Neuronal stem cell (in vitro differentiated cells): ENCODE results near the gene SEPTIN7.

Experiments
- DNase-seq: peaks from one replicate; pipeline ENCODE4 v3.0.0-alpha.2; 2013; ENCODE audit warnings: low spot score
- H2AFZ ChIP-seq: one replicate; pipeline ENCODE4 v1.6.1; 2013; ENCODE audit warnings: mild to moderate bottlenecking, low read length, inconsistent platforms
- H2AK5ac ChIP-seq: 2 replicates; pipeline ENCODE4 v1.6.1; 2013; ENCODE audit warnings: low read depth, mild to moderate bottlenecking, inconsistent platforms, low read length, moderate library complexity, mixed read lengths
- H2BK120ac ChIP-seq: 2 replicates; pipeline ENCODE4 v1.6.1; 2013; ENCODE audit warnings: low read depth, mild to moderate bottlenecking, inconsistent platforms, low read length, moderate library complexity, mixed read lengths
- H2BK12ac ChIP-seq: one replicate; pipeline ENCODE4 v1.6.1; 2013; ENCODE audit warnings: low read length, inconsistent platforms
- H2BK15ac ChIP-seq: 2 replicates; pipeline ENCODE4 v1.6.1; 2013; ENCODE audit warnings: mild to moderate bottlenecking, low read length, inconsistent platforms, mixed read lengths
- H2BK5ac ChIP-seq: one replicate; pipeline ENCODE4 v1.6.1; 2013; ENCODE audit warnings: inconsistent platforms, mild to moderate bottlenecking, low read length, moderate library complexity
- H3K14ac ChIP-seq: one replicate; pipeline ENCODE4 v1.6.1; 2013; ENCODE audit warnings: low read length, inconsistent platforms
- H3K18ac ChIP-seq: 2 replicates; pipeline ENCODE4 v1.6.1; 2013; ENCODE audit warnings: low read length, inconsistent platforms
- H3K23ac ChIP-seq: 2 replicates; pipeline ENCODE4 v1.6.1; 2013; ENCODE audit warnings: low read depth, mild to moderate bottlenecking, mixed read lengths, low read length, inconsistent platforms; ENCODE audit not compliant: poor library complexity
- H3K27ac ChIP-seq: replicated peaks from 3 replicates; pipeline ENCODE4 v1.5.1; 2013; ENCODE audit warnings: low read length, inconsistent platforms
- H3K27me3 ChIP-seq, 3 experiments: 2 replicates each; pipeline ENCODE4 v1.6.1; 2013; ENCODE audit warnings: low read length in 3 of 3, mild to moderate bottlenecking in 2 of 3, inconsistent platforms in 1 of 3, low read depth in 1 of 3, mixed read lengths in 1 of 3, moderate library complexity in 1 of 3; ENCODE audit not compliant: control insufficient read depth in 3 of 3, insufficient read depth in 3 of 3
- H3K36me3 ChIP-seq, 2 donors: replicated peaks in 1 of 2; 2 replicates each; pipeline ENCODE4 v1.6.1; 2013; ENCODE audit warnings: low read length in 2 of 2; ENCODE audit not compliant: control insufficient read depth in 2 of 2, insufficient read depth in 2 of 2
- H3K4ac ChIP-seq: 2 replicates; pipeline ENCODE4 v1.6.1; 2013; ENCODE audit warnings: inconsistent platforms, mild to moderate bottlenecking, low read length, moderate library complexity
- H3K4me1 ChIP-seq, 2 donors: 1 replicate in 1 of 2; 2 replicates in 1 of 2; pipeline ENCODE4 v1.6.1; 2013; ENCODE audit warnings: low read length in 2 of 2, low read depth in 1 of 2; ENCODE audit not compliant: control insufficient read depth in 2 of 2, insufficient read depth in 1 of 2
- H3K4me2 ChIP-seq: one replicate; pipeline ENCODE4 v1.6.1; 2013; ENCODE audit warnings: mild to moderate bottlenecking, low read length, inconsistent platforms; ENCODE audit not compliant: insufficient read depth, poor library complexity, severe bottlenecking
- H3K4me3 ChIP-seq, 2 donors: 2 replicates each; pipeline ENCODE4 v1.5.1; 2013; ENCODE audit warnings: low read length in 2 of 2, mild to moderate bottlenecking in 2 of 2, inconsistent platforms in 1 of 2, moderate library complexity in 1 of 2
- H3K79me1 ChIP-seq: one replicate; pipeline ENCODE4 v1.6.1; 2013; ENCODE audit warnings: low read depth, mild to moderate bottlenecking, inconsistent platforms, low read length, moderate library complexity
- H3K9ac ChIP-seq: one replicate; pipeline ENCODE4 v1.6.1; 2013; ENCODE audit warnings: mild to moderate bottlenecking, low read depth, low read length, inconsistent platforms; ENCODE audit not compliant: poor library complexity
- H3K9me3 ChIP-seq, 2 donors: replicated peaks in 1 of 2; 2 replicates each; pipeline versions ENCODE3 to v1.6.1; 2013; ENCODE audit warnings: low read length in 2 of 2, mild to moderate bottlenecking in 2 of 2, inconsistent platforms in 1 of 2, low read depth in 1 of 2, mixed read lengths in 1 of 2, moderate library complexity in 1 of 2; ENCODE audit not compliant: control insufficient read depth in 2 of 2, insufficient read depth in 1 of 2
- H4K8ac ChIP-seq: one replicate; pipeline ENCODE4 v1.6.1; 2013; ENCODE audit warnings: low read depth, mild to moderate bottlenecking, inconsistent platforms, low read length, moderate library complexity
- H4K91ac ChIP-seq: one replicate; pipeline ENCODE4 v1.6.1; 2013; ENCODE audit warnings: low read length, low read depth, mild to moderate bottlenecking, inconsistent platforms; ENCODE audit not compliant: poor library complexity
- WGBS, 2 donors: extraction: QIAGEN DNeasy Blood & Tissue Kit; methylation state at CpG; one replicate each; pipeline ENCODE4 v1.1.7; 2013; ENCODE audit warnings: missing lambda C conversion rate in 2 of 2, mixed read lengths in 1 of 2; ENCODE audit not compliant: insufficient read length in 2 of 2, insufficient replicate concordance in 1 of 2; ENCODE audit errors: extremely low coverage in 2 of 2; 5-methylcytosine and 5-hydroxymethylcytosine counted together

Gene SEPTIN7

GRCh38 chr7:35760143-35760745 is 40.6 kb upstream of the SEPTIN7 start:
- no peak overlapping the region for H3K18ac ChIP-seq
- H3K9ac ChIP-seq = no peak overlapping the region
- no peak overlapping the region for H4K8ac ChIP-seq
- WGBS, 2 donors = no CpG with 5 or more reads among the region's 7 CpGs
- no peak overlapping the region for H4K91ac ChIP-seq
- H3K27ac ChIP-seq = no peak overlapping the region
- no peaks in the 10 kb centered on the region for H3K9me3 ChIP-seq
- peaks cover 3 to 6% of the 10 kb centered on the region in 2 donors for H3K4me1 ChIP-seq
- no peak overlapping the region for H3K23ac ChIP-seq
- no peak overlapping the region for H3K14ac ChIP-seq
- H2BK120ac ChIP-seq = no peak overlapping the region
- H2AK5ac ChIP-seq = no peak overlapping the region
- H3K79me1 ChIP-seq = no peaks in the 10 kb centered on the region
- H3K4ac ChIP-seq = no peak overlapping the region
- H3K4me3 ChIP-seq = no peak overlapping the region
- H3K4me2 ChIP-seq = no peak overlapping the region
- DNase-seq = no peak
- H2BK15ac ChIP-seq = no peak overlapping the region
- H2AFZ ChIP-seq = no peak overlapping the region
- H3K36me3 ChIP-seq = no peaks in the 10 kb centered on the region
- H2BK5ac ChIP-seq = no peak overlapping the region
- H2BK12ac ChIP-seq = no peak overlapping the region
- no peaks in the 10 kb centered on the region for H3K27me3 ChIP-seq

GRCh38 chr7:35761871-35762677 is 38.8 kb upstream of the SEPTIN7 start:
- H3K4ac ChIP-seq = no peak overlapping the region
- DNase-seq = no peak
- no CpG with 5 or more reads among the region's 4 CpGs for WGBS, 2 donors

GRCh38 chr7:35762781-35763180 is 38.1 kb upstream of the SEPTIN7 start:
- no peak for DNase-seq
- H3K9ac ChIP-seq = no peak overlapping the region
- H3K36me3 ChIP-seq = no peaks in the 10 kb centered on the region
- H3K14ac ChIP-seq = no peak overlapping the region
- no peak overlapping the region for H3K27ac ChIP-seq
- no peak overlapping the region for H4K91ac ChIP-seq
- H3K27me3 ChIP-seq = no peaks in the 10 kb centered on the region
- no peak overlapping the region for H3K4ac ChIP-seq
- peaks cover 3 to 4% of the 10 kb centered on the region in 2 donors for H3K4me1 ChIP-seq
- H2AK5ac ChIP-seq = no peak overlapping the region
- no peak overlapping the region for H3K18ac ChIP-seq
- H3K4me2 ChIP-seq = no peak overlapping the region
- no peak overlapping the region for H2AFZ ChIP-seq
- H3K4me3 ChIP-seq = no peak overlapping the region
- H2BK15ac ChIP-seq = no peak overlapping the region
- no CpG with 5 or more reads among the region's 3 CpGs for WGBS, 2 donors
- no peaks in the 10 kb centered on the region for H3K79me1 ChIP-seq
- no peak overlapping the region for H4K8ac ChIP-seq
- H3K23ac ChIP-seq = no peak overlapping the region
- H2BK12ac ChIP-seq = no peak overlapping the region
- H3K9me3 ChIP-seq = no peaks in the 10 kb centered on the region
- H2BK5ac ChIP-seq = no peak overlapping the region
- H2BK120ac ChIP-seq = no peak overlapping the region

More at GRCh38 chr7:35761871-35762677, 38.8 kb upstream of the SEPTIN7 start:
- no peak overlapping the region for H2BK12ac ChIP-seq
- no peaks in the 10 kb centered on the region for H3K36me3 ChIP-seq
- no peak overlapping the region for H3K18ac ChIP-seq
- H3K27me3 ChIP-seq = no peaks in the 10 kb centered on the region
- H3K9ac ChIP-seq = no peak overlapping the region
- no peaks in the 10 kb centered on the region for H3K79me1 ChIP-seq
- H3K9me3 ChIP-seq = no peaks in the 10 kb centered on the region
- H4K8ac ChIP-seq = no peak overlapping the region
- H4K91ac ChIP-seq = no peak overlapping the region
- H2BK15ac ChIP-seq = no peak overlapping the region
- no peak overlapping the region for H2BK120ac ChIP-seq
- H2BK5ac ChIP-seq = no peak overlapping the region
- no peak overlapping the region for H3K27ac ChIP-seq
- H3K23ac ChIP-seq = no peak overlapping the region
- no peak overlapping the region for H2AFZ ChIP-seq
- H3K4me2 ChIP-seq = no peak overlapping the region
- no peak overlapping the region for H3K14ac ChIP-seq
- peaks cover 3 to 6% of the 10 kb centered on the region in 2 donors for H3K4me1 ChIP-seq
- no peak overlapping the region for H2AK5ac ChIP-seq
- H3K4me3 ChIP-seq = no peak overlapping the region

- Histone ChIP-seq H3K9me3 (no peaks in the 10 kb centered on the region), H3K27me3 (no peaks in the 10 kb centered on the region)
Measured at GRCh38 chr7:35768346-35768745, 32.5 kb upstream of the SEPTIN7 start.

More at GRCh38 chr7:35768346-35768745, 32.5 kb upstream of the SEPTIN7 start:
- H3K23ac ChIP-seq = peak overlapping the region; percentile 89
- no peak for DNase-seq
- H3K4me2 ChIP-seq = no peak overlapping the region
- H3K79me1 ChIP-seq = peaks cover 2% of the 10 kb centered on the region
- H4K91ac ChIP-seq = no peak overlapping the region
- H3K36me3 ChIP-seq = no peaks in the 10 kb centered on the region
- H3K18ac ChIP-seq = peak overlapping the region; percentile 28
- no peak overlapping the region for H3K27ac ChIP-seq
- H4K8ac ChIP-seq = peak overlapping the region; percentile 65
- no peak overlapping the region for H2BK5ac ChIP-seq
- no peak overlapping the region for H2BK15ac ChIP-seq
- H2BK12ac ChIP-seq = no peak overlapping the region
- no CpG with 5 or more reads among the region's 20 CpGs for WGBS, 2 donors
- H2AFZ ChIP-seq = no peak overlapping the region
- H3K9ac ChIP-seq = no peak overlapping the region
- no peak overlapping the region for H2AK5ac ChIP-seq
- no peak overlapping the region for H3K4ac ChIP-seq
- H3K4me3 ChIP-seq = no peak overlapping the region
- no peaks in the 10 kb centered on the region for H3K4me1 ChIP-seq
- H2BK120ac ChIP-seq = no peak overlapping the region
- H3K14ac ChIP-seq = no peak overlapping the region
